ENCODE results near the gene GFY.
A peak's percentile ranks its signal among the peaks of the same experiment; 100 is the strongest.

GFY gene

GRCh38 chr19:49427855-49428546 is 2.8 kb downstream of the GFY start:
- DNase-seq (ENCODE audit: low read depth in 3 of 3): no peak

- DNase-seq (ENCODE audit: low read depth in 3 of 3): no peak
These were observed 3.6 kb downstream of the GFY start for GRCh38 chr19:49428547-49429451.

- DNase-seq (ENCODE audit: low read depth in 3 of 3): no peak
These were observed 5.0 kb downstream of the GFY start for GRCh38 chr19:49430172-49430677.

- DNase-seq (ENCODE audit: low read depth in 3 of 3): no peak
These were observed 5.6 kb downstream of the GFY start for GRCh38 chr19:49430678-49431329.

GRCh38 chr19:49431330-49431749 is 6.2 kb downstream of the GFY start:
- no peak for DNase-seq (ENCODE audit: low read depth in 3 of 3)

GRCh38 chr19:49432141-49433073 is 7.2 kb downstream of the GFY start:
- DNase-seq (ENCODE audit: low read depth in 3 of 3): no peak

- no peak for DNase-seq (ENCODE audit: low read depth in 3 of 3)
These were observed 8.2 kb downstream of the GFY start for GRCh38 chr19:49433240-49433901.

- DNase-seq (ENCODE audit: low read depth in 3 of 3): no peak
These were observed 9.9 kb downstream of the GFY start for GRCh38 chr19:49434907-49435583.

- no peak for DNase-seq (ENCODE audit: low read depth in 3 of 3)
These were observed 10.5 kb downstream of the GFY start for GRCh38 chr19:49435670-49436069.

GRCh38 chr19:49436381-49437017 is 11.3 kb downstream of the GFY start:
- peak in 2 of 3 donors; percentile 55 to 70 for DNase-seq (ENCODE audit: low read depth in 3 of 3)

- no peak for DNase-seq (ENCODE audit: low read depth in 3 of 3)
These were observed 12.0 kb downstream of the GFY start for GRCh38 chr19:49437231-49437630.

GRCh38 chr19:49438261-49438660 is 13.1 kb downstream of the GFY start:
- DNase-seq (ENCODE audit: low read depth in 3 of 3): no peak

GRCh38 chr19:49439836-49440235 is 14.6 kb downstream of the GFY start:
- DNase-seq (ENCODE audit: low read depth in 3 of 3): no peak

GRCh38 chr19:49440439-49441209 is 15.4 kb downstream of the GFY start:
- no peak for DNase-seq (ENCODE audit: low read depth in 3 of 3)

- peak in 1 of 3 donors; percentile 41 for DNase-seq (ENCODE audit: low read depth in 3 of 3)
These were observed 16.2 kb downstream of the GFY start, which contains the start of gene SLC17A7 for GRCh38 chr19:49441210-49441959. Gene SLC17A7 (minus strand): TSS chr19:49441527. CDS start chr19:49441379, 148 bp downstream.

GRCh38 chr19:49441960-49442350 is 16.8 kb downstream of the GFY start:
- no peak for DNase-seq (ENCODE audit: low read depth in 3 of 3)

- DNase-seq (ENCODE audit: low read depth in 3 of 3): no peak
These were observed 17.2 kb downstream of the GFY start for GRCh38 chr19:49442354-49442753.
